ENCODE results near the gene DYNC1I1.

GRCh38 chr7:95817866-95818640 lies 45.7 kb downstream of the DYNC1I1 start:
- TF ChIP-seq YY1 (IDR thresholded peaks at IDR 0.05; ENCODE audit: insufficient read depth, insufficient read length) (no peak), SUZ12 (IDR thresholded peaks at IDR 0.05; ENCODE audit: extremely low read depth, insufficient read depth, insufficient read length) (no peak)
